K562 (cell line): ENCODE results near the gene PRPF6. TPM values are rescaled to one million over a fixed set of nuclear protein-coding genes. Genes with fewer than 3 reads are reported as not detected.

ENCODE experiments used
- ATAC-seq: fragments of 200-7000 bp; cut with Tn5 transposase; 3 replicates; pipeline ENCODE4 v1.9.1; 2020; ENCODE audit warnings: moderate library complexity
- BruUV-seq: library from RNA; stranded (reverse); fragments of 400-500 nt; replicated peaks from 2 replicates; lab custom pipeline; 2021; lab: Mats Ljungman, UMichigan
- CTCF ChIA-PET: fragments of 300-600 bp; formaldehyde crosslinking; extraction: SDS; loops from one replicate; lab custom pipeline; 2021; ENCODE audit warnings: low intra/inter-chr PET ratio; lab: Yijun Ruan, JAX
- POLR2A ChIA-PET: fragments of 300-600, 350-650 bp; sonication (Branson Sonifier 250); formaldehyde crosslinking; extraction: SDS; loops from one replicate; lab custom pipeline; 2021; ENCODE audit warnings: antibody characterized with exemption, inconsistent platforms; lab: Yijun Ruan, JAX
- DNase-seq, 4 experiments: peaks; one replicate each; pipeline versions ENCODE4 v3.0.0 to v3.0.0-alpha.2; 2011 to 2018; ENCODE audit warnings: low spot score in 3 of 4, mixed read lengths in 3 of 4; ENCODE audit errors: extremely low read depth in 1 of 4
- FAIRE-seq: peaks from 2 replicates; lab custom pipeline; 2011; peaks lifted over from hg19 to GRCh38; lab: Jason Lieb, UNC
- H2AFZ ChIP-seq: 2 replicates; pipeline ENCODE4 v1.6.0; 2011; ENCODE audit warnings: low read depth, low read length, control low read depth, inconsistent platforms
- H3K27ac ChIP-seq: fragments of 200-600 bp; 3 replicates; pipeline ENCODE4 v1.8.0; 2011; ENCODE audit warnings: low read depth, mild to moderate bottlenecking, control low read depth, inconsistent platforms, low read length, moderate library complexity, mixed read lengths; ENCODE audit errors: extremely low read depth
- H3K27me3 ChIP-seq, 2 experiments: fragments of 300-600 bp in 1 of 2; 2 replicates in 1 of 2; 3 replicates in 1 of 2; pipeline versions ENCODE4 v1.6.0 to v1.8.0; 2011; ENCODE audit warnings: inconsistent platforms in 2 of 2, low read length in 2 of 2, mild to moderate bottlenecking in 1 of 2, mixed read lengths in 1 of 2, moderate library complexity in 1 of 2; ENCODE audit not compliant: control insufficient read depth in 2 of 2, insufficient read depth in 2 of 2
- H3K36me3 ChIP-seq: fragments of 300-600 bp; 3 replicates; pipeline ENCODE4 v1.8.0; 2011; ENCODE audit warnings: mild to moderate bottlenecking, low read length, inconsistent platforms; ENCODE audit not compliant: control insufficient read depth, insufficient read depth
- H3K4me1 ChIP-seq, 2 experiments: fragments of 200-600 bp in 1 of 2; replicated peaks in 1 of 2; 2 replicates in 1 of 2; 3 replicates in 1 of 2; pipeline versions ENCODE4 v1.5.1 to v1.8.0; 2011; ENCODE audit warnings: inconsistent platforms in 2 of 2, low read length in 2 of 2, mild to moderate bottlenecking in 1 of 2, mixed read lengths in 1 of 2, moderate library complexity in 1 of 2; ENCODE audit not compliant: control insufficient read depth in 2 of 2, insufficient read depth in 2 of 2
- H3K4me2 ChIP-seq: 2 replicates; pipeline ENCODE4 v1.6.1; 2011; ENCODE audit warnings: low read length, control low read depth, inconsistent platforms, mixed read lengths; ENCODE audit not compliant: insufficient read depth
- H3K4me3 ChIP-seq: fragments of 200-600 bp; sonication (generic), shearing (Covaris generic); 2 replicates; pipeline ENCODE4 v1.5.1; 2016; ENCODE audit warnings: control low read depth, inconsistent platforms
- H3K79me2 ChIP-seq: fragments of 200-600 bp; 3 replicates; pipeline ENCODE4 v1.8.0; 2011; ENCODE audit warnings: low read length, inconsistent platforms; ENCODE audit not compliant: control insufficient read depth, insufficient read depth
- H3K9ac ChIP-seq, 2 experiments: 2 replicates each; pipeline versions ENCODE4 v1.6.0 to v1.6.1; 2011; ENCODE audit warnings: low read depth in 2 of 2, low read length in 2 of 2, control low read depth in 1 of 2, inconsistent platforms in 1 of 2, mild to moderate bottlenecking in 1 of 2, mixed read lengths in 1 of 2; ENCODE audit not compliant: insufficient read depth in 1 of 2
- H3K9me1 ChIP-seq: one replicate; pipeline ENCODE4 v1.6.0; 2011; ENCODE audit warnings: inconsistent platforms, mild to moderate bottlenecking, low read length, moderate library complexity; ENCODE audit not compliant: control insufficient read depth, insufficient read depth
- H3K9me3 ChIP-seq: replicated peaks from 2 replicates; pipeline ENCODE4 v1.5.1; 2011; ENCODE audit warnings: low read depth, low read length, inconsistent platforms; ENCODE audit not compliant: control insufficient read depth, insufficient read depth
- H4K20me1 ChIP-seq: replicated peaks from 2 replicates; pipeline ENCODE4 v1.6.1; 2011; ENCODE audit warnings: low read length, inconsistent platforms, mixed read lengths; ENCODE audit not compliant: control insufficient read depth, insufficient read depth
- CEBPB ChIP-seq: fragments of 450-650 bp; IDR thresholded peaks from 2 replicates; pipeline ENCODE4 v1.6.1; 2016; ENCODE audit warnings: missing genetic modification characterization, missing compliant biosample characterization
- CEBPG ChIP-seq, 3 experiments: fragments of 200-800 bp in 1 of 3; sonication (Bioruptor generic) in 1 of 3; sonication (generic) in 1 of 3; formaldehyde crosslinking in 1 of 3; IDR thresholded peaks in 2 of 3; conservative IDR thresholded peaks in 1 of 3; 2 replicates each; pipeline versions ENCODE4 v1.6.1 to v1.8.0; 2016 to 2022; ENCODE audit warnings: missing compliant biosample characterization in 2 of 3, missing genetic modification characterization in 2 of 3, mild to moderate bottlenecking in 1 of 3, missing genetic modification reagents in 1 of 3
- ETS2 ChIP-seq: IDR thresholded peaks from 2 replicates; pipeline ENCODE4 v1.6.1; 2016; ENCODE audit warnings: borderline replicate concordance, missing genetic modification characterization, mild to moderate bottlenecking, moderate library complexity, missing compliant biosample characterization; ENCODE audit not compliant: poor library complexity, severe bottlenecking
- PML ChIP-seq: IDR thresholded peaks from 2 replicates; pipeline ENCODE4 v1.6.1; 2012; ENCODE audit warnings: low read length, inconsistent platforms
- POLR2G ChIP-seq: fragments of 200-400 bp; formaldehyde crosslinking; IDR thresholded peaks from 2 replicates; pipeline ENCODE4 v1.6.1; 2017; ENCODE audit warnings: low read depth, mild to moderate bottlenecking, antibody characterized with exemption, low read length, moderate library complexity
- PTRF ChIP-seq: fragments of 450-650 bp; IDR thresholded peaks from 2 replicates; pipeline ENCODE4 v1.6.1; 2016; ENCODE audit warnings: mild to moderate bottlenecking, missing genetic modification characterization, missing compliant biosample characterization
- TCF7L2 ChIP-seq: fragments of 150-350 bp; IDR thresholded peaks from 2 replicates; pipeline ENCODE4 v1.6.1; 2016; ENCODE audit warnings: low read depth, mild to moderate bottlenecking, low read length, moderate library complexity
- TSHZ1 ChIP-seq: fragments of 250-450 bp; sonication (Bioruptor Pico); IDR thresholded peaks from 2 replicates; pipeline ENCODE4 v1.4.0; 2020; ENCODE audit warnings: mild to moderate bottlenecking, moderate library complexity
- ZBED1 ChIP-seq: IDR thresholded peaks from 2 replicates; pipeline ENCODE4 v1.6.1; 2014
- ZBTB33 ChIP-seq: sonication (generic); formaldehyde crosslinking; IDR thresholded peaks from 2 replicates; pipeline ENCODE4 v1.8.1; 2023; ENCODE audit warnings: mild to moderate bottlenecking, missing genetic modification reagents
- ZEB2 ChIP-seq: fragments of 450-650 bp; IDR thresholded peaks from 2 replicates; pipeline ENCODE4 v1.6.1; 2016
- WGBS: fragments of 100-300 bp; shearing (Covaris generic); methylation state at CpG from one replicate; pipeline ENCODE4 v1.1.6; 2016; ENCODE audit warnings: low coverage, mixed read lengths; ENCODE audit not compliant: insufficient coverage; ENCODE audit errors: missing lambda C conversion rate; 5-methylcytosine and 5-hydroxymethylcytosine counted together
- in situ Hi-C: fragments of 300-500 bp; cut with MboI; formaldehyde crosslinking; loops from 4 replicates; pipeline ENCODE4 v1.15.0; 2018; ENCODE audit warnings: inconsistent platforms, mixed read lengths
- intact Hi-C: fragments of 100-400 bp; cut with micrococcal nuclease; formaldehyde crosslinking; loops from 2 replicates; pipeline ENCODE4 v1.14.2; 2022
- polyA plus RNA-seq, 8 experiments: library from polyadenylated mRNA; depleted of rRNA in 4 of 8; stranded (reverse) in 5 of 8; unstranded in 3 of 8; fragments of >200 nt; fragmentation: Nextera tagmentation in 2 of 8; fragmentation: Illumina TruSeq in 1 of 8; extraction: Ambion mirVana in 2 of 8; extraction: Trizol in 1 of 8; gene quantifications; 2 replicates each; pipeline versions ENCODE4 v1.2.1 to v1.2.3, GENCODE V29; 2011 to 2014; ENCODE audit warnings: inconsistent platforms in 1 of 8, missing spikeins in 1 of 8
- total RNA-seq, 7 experiments: library from RNA; depleted of rRNA in 6 of 7; stranded (reverse); fragments of >200 nt in 6 of 7; fragmentation: Illumina TruSeq in 2 of 7; extraction: Trizol in 2 of 7; gene quantifications; 2 replicates each; pipeline versions ENCODE4 v1.2.1 to v1.2.3, GENCODE V29; 2011 to 2021; ENCODE audit warnings: low replicate concordance in 1 of 7

Gene PRPF6
- total and polyA plus RNA-seq, 9 of the 15 experiments (the other 6 are each of a cell fraction or from before 2014, with no cell fraction given) = 4.2 to 83.2 (median 59.9) TPM

GRCh38 chr20:63961664-63962425, 19.1 kb upstream of the PRPF6 start (continued):
- peak; percentile 9; the same call in 1 of the 2 replicates for TF ChIP-seq POLR2G
- no peak for TF ChIP-seq ZBED1

- no peak overlapping the region for H2AFZ ChIP-seq
- peaks cover 76% of the 10 kb centered on the region; the same call in 2 of the 3 replicates for H3K36me3 ChIP-seq
- in situ Hi-C loops = no loop called here
- BruUV-seq = no TSS peak
- H3K4me3 ChIP-seq = no peak overlapping the region
- ChIA-PET CTCF (no interaction called here), POLR2A (interaction anchor here (0.7 kb wide), 1 partner anchor 321 kb away, joined by 4 read pairs; no protein-coding TSS in a partner anchor)
- 93% methylated on average over 42 of the region's 61 CpGs for WGBS
- H3K79me2 ChIP-seq = 0 out of 3 replicates have a peak, but pooled peaks cover 3% of the 10 kb centered on the region
- intact Hi-C loops = no loop called here
- no peak overlapping the region for H3K27ac ChIP-seq
- H3K9ac ChIP-seq = no peak overlapping the region
- H3K9me1 ChIP-seq = no peaks in the 10 kb centered on the region
- H3K9me3 ChIP-seq = no peaks in the 10 kb centered on the region
- DNase-seq (no peak), ATAC-seq (no peak), FAIRE-seq (no peak)
- H4K20me1 ChIP-seq = no peaks in the 10 kb centered on the region
- no peaks in the 10 kb centered on the region for H3K27me3 ChIP-seq
- H3K4me1 ChIP-seq = peaks cover 4 to 54% of the 10 kb centered on the region in 2 experiments; a peak in 4 of 5 replicates
- no peak overlapping the region for H3K4me2 ChIP-seq
- TF ChIP-seq ZEB2 = no peak
- TF ChIP-seq ZBTB33 (CRISPR knock-in tag) = peak; percentile 45; the same call in 1 of the 2 replicates
- TF ChIP-seq TCF7L2 = no peak
- no peak for TF ChIP-seq CEBPB (tag)
- TF ChIP-seq ETS2 (tag) = no peak
- no peak for TF ChIP-seq PML
- TF ChIP-seq CEBPG (CRISPR knock-in tag; IDR thresholded peaks at IDR 0.05) = no peak
- TF ChIP-seq CEBPG (tag; conservative IDR thresholded peaks at IDR 0.05 in 1 of 2, IDR thresholded peaks at IDR 0.05 in 1 of 2) = no peak
- no peak for TF ChIP-seq TSHZ1 (CRISPR knock-in tag)
- no peak for TF ChIP-seq PTRF (tag)
Observed at GRCh38 chr20:63962426-63963347, 18.2 kb upstream of the PRPF6 start.
